ENCODE measurements around the gene SEC14L6.

The SEC14L6 gene

GRCh38 chr22:30491381-30491780, 55.2 kb downstream of the SEC14L6 start:
- no peak overlapping the region for H4K8ac ChIP-seq (ENCODE audit: low read length)
- H3K4me1 ChIP-seq (ENCODE audit: control insufficient read depth, insufficient read depth, low read depth, low read length): no peaks in the 10 kb centered on the region
- H3K9me3 ChIP-seq (ENCODE audit: control insufficient read depth, low read length): no peaks in the 10 kb centered on the region
- 91% methylated on average over 5 of the region's 7 CpGs for WGBS
- no peak overlapping the region for H3K18ac ChIP-seq (ENCODE audit: low read depth in 1 of 2, low read length in 2 of 2)
- no peak overlapping the region for H2BK12ac ChIP-seq (ENCODE audit: low read length in 2 of 2)
- no peak overlapping the region for H2AFZ ChIP-seq (ENCODE audit: low read depth, low read length)
- no peak overlapping the region for H3K4me2 ChIP-seq (ENCODE audit: low read length, poor library complexity, severe bottlenecking)
- H2BK15ac ChIP-seq (ENCODE audit: low read depth, poor library complexity, severe bottlenecking): no peak overlapping the region
- DNase-seq: no peak
- H3K79me1 ChIP-seq (replicated peaks; ENCODE audit: low read length, poor library complexity, severe bottlenecking): no peaks in the 10 kb centered on the region
- H3K9ac ChIP-seq (ENCODE audit: low read length): no peak overlapping the region
- no peak overlapping the region for H3K4ac ChIP-seq (ENCODE audit: low read depth in 1 of 2, low read length in 2 of 2)
- H4K91ac ChIP-seq (ENCODE audit: low read length): no peak overlapping the region
- no peak overlapping the region for H3K4me3 ChIP-seq (ENCODE audit: insufficient read depth in 1 of 2, low read depth in 1 of 2, low read length in 2 of 2)
- peaks cover 36 to 71% of the 10 kb centered on the region in 2 experiments for H3K27me3 ChIP-seq (ENCODE audit: control insufficient read depth in 1 of 2, insufficient read depth in 1 of 2, low read length in 2 of 2)
- H3K14ac ChIP-seq (ENCODE audit: low read length in 2 of 2): no peak overlapping the region
- H3K27ac ChIP-seq (ENCODE audit: low read length, poor library complexity, severe bottlenecking): no peak overlapping the region
- no peak overlapping the region for H2BK5ac ChIP-seq (ENCODE audit: low read depth, low read length, poor library complexity, severe bottlenecking)
- H2AK5ac ChIP-seq (ENCODE audit: low read length, severe bottlenecking): no peak overlapping the region
- H3K23ac ChIP-seq (ENCODE audit: low read length in 2 of 2): no peak overlapping the region
- H3K36me3 ChIP-seq (ENCODE audit: control insufficient read depth in 1 of 2, insufficient read depth in 2 of 2, low read depth in 1 of 2, low read length in 2 of 2): no peaks in the 10 kb centered on the region
- H2BK120ac ChIP-seq (ENCODE audit: low read depth, low read length): no peak overlapping the region

GRCh38 chr22:30490399-30490798, 56.1 kb downstream of the SEC14L6 start:
- H3K4ac ChIP-seq (ENCODE audit: low read depth in 1 of 2, low read length in 2 of 2): no peak overlapping the region

DNA sequence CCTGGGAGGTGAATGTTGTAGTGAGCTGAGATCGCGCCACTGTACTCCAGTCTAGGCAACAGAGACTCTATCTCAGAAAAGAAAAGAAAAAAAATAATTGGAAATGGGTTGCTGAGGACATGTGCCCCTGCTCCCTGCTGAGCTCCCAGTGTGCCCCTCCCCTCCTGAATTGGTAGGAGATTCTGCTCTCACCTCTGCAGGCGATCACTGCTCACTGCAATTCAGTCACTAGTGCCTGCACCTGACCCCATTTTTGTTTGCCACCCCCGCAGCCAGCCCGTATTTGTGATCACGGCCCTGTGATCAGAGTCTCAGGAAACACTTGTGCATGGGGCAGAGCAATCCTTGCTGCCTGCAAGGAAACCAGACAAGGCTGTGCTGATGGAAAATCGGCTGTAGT, 58.4 kb downstream of the SEC14L6 start:
- Histone ChIP-seq H3K36me3 (ENCODE audit: control insufficient read depth in 1 of 2, insufficient read depth in 2 of 2, low read depth in 1 of 2, low read length in 2 of 2) (no peaks in the 10 kb centered on the region), H3K9me3 (ENCODE audit: control insufficient read depth, low read length) (no peaks in the 10 kb centered on the region), H3K4me1 (ENCODE audit: control insufficient read depth, insufficient read depth, low read depth, low read length) (peaks cover 2% of the 10 kb centered on the region), H2BK15ac (ENCODE audit: low read depth, poor library complexity, severe bottlenecking) (no peak overlapping the region), H2BK5ac (ENCODE audit: low read depth, low read length, poor library complexity, severe bottlenecking) (no peak overlapping the region), H3K23ac (ENCODE audit: low read length in 2 of 2) (no peak overlapping the region), H4K8ac (ENCODE audit: low read length) (no peak overlapping the region), H2AFZ (ENCODE audit: low read depth, low read length) (no peak overlapping the region), H3K14ac (ENCODE audit: low read length in 2 of 2) (no peak overlapping the region), H2BK12ac (ENCODE audit: low read length in 2 of 2) (no peak overlapping the region), H3K27me3 (ENCODE audit: control insufficient read depth in 1 of 2, insufficient read depth in 1 of 2, low read length in 2 of 2) (peaks cover 18 to 38% of the 10 kb centered on the region in 2 experiments), H2BK120ac (ENCODE audit: low read depth, low read length) (no peak overlapping the region), H3K9ac (ENCODE audit: low read length) (no peak overlapping the region), H3K79me1 (replicated peaks; ENCODE audit: low read length, poor library complexity, severe bottlenecking) (no peaks in the 10 kb centered on the region), H3K4me3 (ENCODE audit: insufficient read depth in 1 of 2, low read depth in 1 of 2, low read length in 2 of 2) (no peak overlapping the region), H3K27ac (ENCODE audit: low read length, poor library complexity, severe bottlenecking) (no peak overlapping the region), H4K91ac (ENCODE audit: low read length) (no peak overlapping the region), H3K18ac (ENCODE audit: low read depth in 1 of 2, low read length in 2 of 2) (no peak overlapping the region), H3K4me2 (ENCODE audit: low read length, poor library complexity, severe bottlenecking) (no peak overlapping the region), H2AK5ac (ENCODE audit: low read length, severe bottlenecking) (no peak overlapping the region), H3K4ac (ENCODE audit: low read depth in 1 of 2, low read length in 2 of 2) (no peak overlapping the region)
- no peak for DNase-seq
- WGBS: 68% methylated on average over 7 of the region's 7 CpGs

More at GRCh38 chr22:30490399-30490798, 56.1 kb downstream of the SEC14L6 start:
- Histone ChIP-seq H3K9me3 (ENCODE audit: control insufficient read depth, low read length) (no peaks in the 10 kb centered on the region), H3K27ac (ENCODE audit: low read length, poor library complexity, severe bottlenecking) (no peak overlapping the region), H3K27me3 (ENCODE audit: control insufficient read depth in 1 of 2, insufficient read depth in 1 of 2, low read length in 2 of 2) (peaks cover 28 to 61% of the 10 kb centered on the region in 2 experiments), H3K4me3 (ENCODE audit: insufficient read depth in 1 of 2, low read depth in 1 of 2, low read length in 2 of 2) (no peak overlapping the region), H3K23ac (ENCODE audit: low read length in 2 of 2) (no peak overlapping the region), H2BK12ac (ENCODE audit: low read length in 2 of 2) (no peak overlapping the region), H3K9ac (ENCODE audit: low read length) (no peak overlapping the region), H2BK120ac (ENCODE audit: low read depth, low read length) (no peak overlapping the region), H4K91ac (ENCODE audit: low read length) (no peak overlapping the region), H4K8ac (ENCODE audit: low read length) (no peak overlapping the region), H2AFZ (ENCODE audit: low read depth, low read length) (no peak overlapping the region), H2AK5ac (ENCODE audit: low read length, severe bottlenecking) (no peak overlapping the region), H3K36me3 (ENCODE audit: control insufficient read depth in 1 of 2, insufficient read depth in 2 of 2, low read depth in 1 of 2, low read length in 2 of 2) (no peaks in the 10 kb centered on the region), H3K14ac (ENCODE audit: low read length in 2 of 2) (no peak overlapping the region), H3K79me1 (replicated peaks; ENCODE audit: low read length, poor library complexity, severe bottlenecking) (no peaks in the 10 kb centered on the region), H3K4me1 (ENCODE audit: control insufficient read depth, insufficient read depth, low read depth, low read length) (peaks cover 2% of the 10 kb centered on the region), H2BK5ac (ENCODE audit: low read depth, low read length, poor library complexity, severe bottlenecking) (no peak overlapping the region), H3K4me2 (ENCODE audit: low read length, poor library complexity, severe bottlenecking) (no peak overlapping the region), H3K18ac (ENCODE audit: low read depth in 1 of 2, low read length in 2 of 2) (no peak overlapping the region), H2BK15ac (ENCODE audit: low read depth, poor library complexity, severe bottlenecking) (no peak overlapping the region)
- no peak for DNase-seq
- 69% methylated on average over 11 of the region's 11 CpGs for WGBS

DNA sequence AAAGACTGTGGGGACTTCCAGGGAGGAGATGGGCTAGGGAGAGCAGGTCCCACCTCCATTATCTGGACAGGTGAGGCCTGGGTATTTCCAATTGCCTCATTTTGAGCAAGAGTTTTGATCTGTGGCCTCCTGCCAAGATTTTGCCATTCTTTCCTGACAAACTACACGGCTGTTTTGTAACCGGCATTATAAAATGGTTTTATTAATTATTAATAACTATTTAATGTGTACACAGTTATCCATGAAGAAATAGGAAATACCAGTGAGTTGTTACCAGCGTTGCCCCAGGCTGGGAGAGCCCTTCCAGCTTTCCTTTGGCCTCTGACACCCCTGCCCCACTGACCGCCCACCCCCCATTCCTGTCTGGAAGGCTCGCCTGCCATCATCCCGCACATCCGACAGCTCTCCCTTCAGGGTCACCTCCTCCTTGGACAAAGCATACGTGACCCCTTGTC, 59.9 kb downstream of the SEC14L6 start:
- H3K4me3 ChIP-seq (ENCODE audit: insufficient read depth in 1 of 2, low read depth in 1 of 2, low read length in 2 of 2): no peak overlapping the region
- no peak overlapping the region for H4K91ac ChIP-seq (ENCODE audit: low read length)
- H3K4ac ChIP-seq (ENCODE audit: low read depth in 1 of 2, low read length in 2 of 2): no peak overlapping the region
- H3K9me3 ChIP-seq (ENCODE audit: control insufficient read depth, low read length): no peaks in the 10 kb centered on the region
- no peak overlapping the region for H3K9ac ChIP-seq (ENCODE audit: low read length)
- H3K4me1 ChIP-seq (ENCODE audit: control insufficient read depth, insufficient read depth, low read depth, low read length): peaks cover 2% of the 10 kb centered on the region
- no peak overlapping the region for H2BK15ac ChIP-seq (ENCODE audit: low read depth, poor library complexity, severe bottlenecking)
- H4K8ac ChIP-seq (ENCODE audit: low read length): no peak overlapping the region
- H3K27me3 ChIP-seq (ENCODE audit: control insufficient read depth in 1 of 2, insufficient read depth in 1 of 2, low read length in 2 of 2): peaks cover 18 to 29% of the 10 kb centered on the region in 2 experiments
- H3K18ac ChIP-seq (ENCODE audit: low read depth in 1 of 2, low read length in 2 of 2): no peak overlapping the region
- 85% methylated on average over 6 of the region's 8 CpGs for WGBS
- no peak overlapping the region for H2BK5ac ChIP-seq (ENCODE audit: low read depth, low read length, poor library complexity, severe bottlenecking)
- no peak overlapping the region for H3K4me2 ChIP-seq (ENCODE audit: low read length, poor library complexity, severe bottlenecking)
- no peak overlapping the region for H3K23ac ChIP-seq (ENCODE audit: low read length in 2 of 2)
- H2AFZ ChIP-seq (ENCODE audit: low read depth, low read length): no peak overlapping the region
- H3K79me1 ChIP-seq (replicated peaks; ENCODE audit: low read length, poor library complexity, severe bottlenecking): no peaks in the 10 kb centered on the region
- H3K14ac ChIP-seq (ENCODE audit: low read length in 2 of 2): no peak overlapping the region
- DNase-seq: no peak
- H3K27ac ChIP-seq (ENCODE audit: low read length, poor library complexity, severe bottlenecking): no peak overlapping the region
- H3K36me3 ChIP-seq (ENCODE audit: control insufficient read depth in 1 of 2, insufficient read depth in 2 of 2, low read depth in 1 of 2, low read length in 2 of 2): no peaks in the 10 kb centered on the region
- no peak overlapping the region for H2BK120ac ChIP-seq (ENCODE audit: low read depth, low read length)
- no peak overlapping the region for H2BK12ac ChIP-seq (ENCODE audit: low read length in 2 of 2)
- no peak overlapping the region for H2AK5ac ChIP-seq (ENCODE audit: low read length, severe bottlenecking)
